K562 (cell line): ENCODE results near the gene SUPT3H.

Experiments used
- BRF1 ChIP-seq: IDR thresholded peaks from 3 replicates; pipeline ENCODE4 v1.6.1; 2011; ENCODE audit warnings: borderline replicate concordance, mild to moderate bottlenecking; ENCODE audit not compliant: insufficient read length; ENCODE audit errors: extremely low read depth
- CTCF ChIP-seq, 3 experiments: IDR thresholded peaks in 2 of 3; conservative IDR thresholded peaks in 1 of 3; 2 replicates each; pipeline ENCODE4 v1.5.1; 2011 to 2012; ENCODE audit warnings: low read length in 3 of 3, mild to moderate bottlenecking in 3 of 3, control low read depth in 2 of 3, improper control_type of control experiment in 1 of 3, inconsistent platforms in 1 of 3, low read depth in 1 of 3, mixed read lengths in 1 of 3, moderate library complexity in 1 of 3; ENCODE audit not compliant: insufficient read depth in 2 of 3
- EZH2 ChIP-seq: IDR thresholded peaks from 2 replicates; pipeline ENCODE4 v1.6.1; 2012; ENCODE audit warnings: low read depth, mild to moderate bottlenecking, inconsistent platforms, low read length, borderline replicate concordance
- FOXK1 ChIP-seq: sonication (generic); formaldehyde crosslinking; IDR thresholded peaks from 2 replicates; pipeline ENCODE4 v1.8.0; 2022; ENCODE audit warnings: missing genetic modification reagents, mild to moderate bottlenecking, borderline replicate concordance
- GTF2E2 ChIP-seq: fragments of 200-800 bp; sonication (Bioruptor generic); IDR thresholded peaks from 2 replicates; pipeline ENCODE4 v1.6.1; 2016; ENCODE audit warnings: missing genetic modification characterization, missing compliant biosample characterization
- PBX2 ChIP-seq, 2 experiments: IDR thresholded peaks in 1 of 2; conservative IDR thresholded peaks in 1 of 2; 2 replicates each; pipeline ENCODE4 v1.6.1; 2016; ENCODE audit warnings: low read depth in 2 of 2, mild to moderate bottlenecking in 1 of 2, missing compliant biosample characterization in 1 of 2, missing genetic modification characterization in 1 of 2, moderate library complexity in 1 of 2
- POLR2A ChIP-seq: fragments of 450-650 bp; conservative IDR thresholded peaks from 2 replicates; pipeline ENCODE4 v1.6.1; 2016
- POLR2AphosphoS5 ChIP-seq: IDR thresholded peaks from 2 replicates; pipeline ENCODE4 v1.6.1; 2011; ENCODE audit warnings: mild to moderate bottlenecking, low read depth, low read length, moderate library complexity; ENCODE audit not compliant: control insufficient read depth, insufficient read depth
- RCOR1 ChIP-seq, 2 experiments: IDR thresholded peaks; 2 replicates each; pipeline ENCODE4 v1.6.1; 2012; ENCODE audit warnings: low read depth in 2 of 2, low read length in 2 of 2, borderline replicate concordance in 1 of 2, improper control_type of control experiment in 1 of 2
- REST ChIP-seq, 2 experiments: fragments of 450-650 bp; formaldehyde crosslinking in 1 of 2; IDR thresholded peaks; 2 replicates each; pipeline versions ENCODE4 v1.4.0 to v1.6.1; 2014 to 2020; ENCODE audit warnings: mild to moderate bottlenecking in 2 of 2, borderline replicate concordance in 1 of 2, low read depth in 1 of 2
- SOX6 ChIP-seq: fragments of 450-650 bp; IDR thresholded peaks from 2 replicates; pipeline ENCODE4 v1.6.1; 2014; ENCODE audit warnings: mild to moderate bottlenecking
- SP1 ChIP-seq: sonication (generic); formaldehyde crosslinking; IDR thresholded peaks from 2 replicates; pipeline ENCODE4 v1.8.1; 2022; ENCODE audit warnings: mild to moderate bottlenecking, missing genetic modification reagents
- STAT5B ChIP-seq: fragments of 250-450 bp; sonication (Bioruptor Pico); IDR thresholded peaks from 2 replicates; pipeline ENCODE4 v1.8.0; 2021; ENCODE audit warnings: mild to moderate bottlenecking, inconsistent platforms
- ZNF282 ChIP-seq: sonication (generic); formaldehyde crosslinking; IDR thresholded peaks from 2 replicates; pipeline ENCODE4 v1.8.1; 2023; ENCODE audit warnings: missing genetic modification reagents

GRCh38 chr6:45195137-45195536 lies 182.6 kb downstream of the SUPT3H start:
- TF ChIP-seq RCOR1 (IDR thresholded peaks at IDR 0.05; ENCODE audit: borderline replicate concordance in 1 of 2, low read depth in 2 of 2, low read length in 2 of 2) (no peak), CTCF (IDR thresholded peaks at IDR 0.05 in 2 of 3, conservative IDR thresholded peaks at IDR 0.05 in 1 of 3; ENCODE audit: insufficient read depth in 2 of 3, low read depth in 1 of 3, low read length in 3 of 3) (no peak), ZNF282 (CRISPR knock-in tag) (no peak), STAT5B (CRISPR knock-in tag) (no peak), FOXK1 (no peak), EZH2 (no peak), GTF2E2 (no peak), REST (IDR thresholded peaks at IDR 0.05; ENCODE audit: borderline replicate concordance) (no peak), REST (CRISPR knock-in tag; IDR thresholded peaks at IDR 0.05; ENCODE audit: low read depth) (no peak), SOX6 (no peak), BRF1 (no peak), POLR2AphosphoS5 (no peak), POLR2A (no peak), SP1 (CRISPR knock-in tag) (no peak), PBX2 (CRISPR knock-in tag; IDR thresholded peaks at IDR 0.05; ENCODE audit: low read depth) (no peak), PBX2 (tag; conservative IDR thresholded peaks at IDR 0.05; ENCODE audit: low read depth) (no peak)
